Measurements from ENCODE around the gene TSPEAR. TPM values are rescaled to one million over a fixed set of nuclear protein-coding genes. Genes with fewer than 3 reads are reported as not detected.

TSPEAR gene
- total RNA-seq, 2 experiments from 2014 or later = not detected

GRCh38 chr21:44618909-44619308 lies 92.5 kb downstream of the TSPEAR start:
- no peak for TF ChIP-seq CTCF (IDR thresholded peaks at IDR 0.05)
- Mint-ChIP-seq H3K4me3 (peak overlapping the region; percentile 13), H3K4me1 (ENCODE audit: low read depth) (peaks cover 41% of the 10 kb centered on the region), H3K9me3 (peaks cover 45% of the 10 kb centered on the region), H3K27ac (peak overlapping the region; percentile 81), H3K27me3 (no peaks in the 10 kb centered on the region), H3K36me3 (ENCODE audit: low read depth) (peaks cover 28% of the 10 kb centered on the region)
- intact Hi-C loops (cut with micrococcal nuclease) = no loop called here
- ChIA-PET POLR2A (interaction anchor here (0.6 to 1.1 kb wide), 3 partner anchors 12 to 462 kb away, joined by 3 to 4 read pairs (median 3); no protein-coding TSS in a partner anchor), CTCF (interaction anchor here (0.7 to 2.0 kb wide), 7 partner anchors 26 to 123 kb away, joined by 3 to 8 read pairs (median 4); no protein-coding TSS in a partner anchor)
- DNase-seq = peak; percentile 70
- peak; percentile 97 for ATAC-seq

- Mint-ChIP-seq H3K4me1 (ENCODE audit: low read depth) (peaks cover 41% of the 10 kb centered on the region), H3K36me3 (ENCODE audit: low read depth) (peaks cover 27% of the 10 kb centered on the region), H3K4me3 (peak overlapping the region; percentile 13), H3K27ac (peak overlapping the region; percentile 81), H3K9me3 (peaks cover 41% of the 10 kb centered on the region), H3K27me3 (no peaks in the 10 kb centered on the region)
- peak; percentile 24 for DNase-seq
- no peak for TF ChIP-seq CTCF (IDR thresholded peaks at IDR 0.05)
- ChIA-PET POLR2A (interaction anchor here (0.6 to 1.1 kb wide), 2 partner anchors 12 to 127 kb away, joined by 3 to 4 read pairs; no protein-coding TSS in a partner anchor), CTCF (interaction anchor here (1.0 to 2.0 kb wide), 6 partner anchors 27 to 124 kb away, joined by 3 to 8 read pairs (median 4); no protein-coding TSS in a partner anchor)
- intact Hi-C loops (cut with micrococcal nuclease) = no loop called here
- peak; percentile 55 for ATAC-seq
Measured at GRCh38 chr21:44618504-44618903, 92.9 kb downstream of the TSPEAR start.

- CTCF ChIA-PET = no interaction called here
- Mint-ChIP-seq H3K4me3 (no peak overlapping the region), H3K27me3 (no peaks in the 10 kb centered on the region), H3K4me1 (ENCODE audit: low read depth) (peaks cover 41% of the 10 kb centered on the region), H3K36me3 (ENCODE audit: low read depth) (peaks cover 20% of the 10 kb centered on the region), H3K27ac (no peak overlapping the region), H3K9me3 (peaks cover 28% of the 10 kb centered on the region)
- intact Hi-C loops (cut with micrococcal nuclease) = no loop called here
- no peak for TF ChIP-seq CTCF (IDR thresholded peaks at IDR 0.05)
- POLR2A ChIA-PET = no interaction called here
- ATAC-seq (no peak), DNase-seq (no peak)
Measured at GRCh38 chr21:44617071-44617501, 94.3 kb downstream of the TSPEAR start.

- ChIA-PET POLR2A (interaction anchor here (0.6 kb wide), 1 partner anchor 307 kb away, joined by 3 read pairs; no protein-coding TSS in a partner anchor), CTCF (no interaction called here)
- Mint-ChIP-seq H3K27ac (no peak overlapping the region), H3K9me3 (peaks cover 26% of the 10 kb centered on the region), H3K4me3 (no peak overlapping the region), H3K4me1 (ENCODE audit: low read depth) (peaks cover 41% of the 10 kb centered on the region), H3K36me3 (ENCODE audit: low read depth) (peaks cover 20% of the 10 kb centered on the region), H3K27me3 (no peaks in the 10 kb centered on the region)
- TF ChIP-seq CTCF (IDR thresholded peaks at IDR 0.05) = no peak
- ATAC-seq (no peak), DNase-seq (no peak)
- intact Hi-C loops (cut with micrococcal nuclease) = no loop called here
Measured at GRCh38 chr21:44616591-44616926, 94.8 kb downstream of the TSPEAR start.

GRCh38 chr21:44615911-44616590 lies 95.3 kb downstream of the TSPEAR start:
- Mint-ChIP-seq H3K27me3 (no peaks in the 10 kb centered on the region), H3K4me3 (no peak overlapping the region), H3K9me3 (peaks cover 30% of the 10 kb centered on the region), H3K27ac (no peak overlapping the region), H3K36me3 (ENCODE audit: low read depth) (peaks cover 20% of the 10 kb centered on the region), H3K4me1 (ENCODE audit: low read depth) (peaks cover 41% of the 10 kb centered on the region)
- ChIA-PET CTCF (no interaction called here), POLR2A (interaction anchor here (0.6 kb wide), 1 partner anchor 308 kb away, joined by 3 read pairs; no protein-coding TSS in a partner anchor)
- no peak for ATAC-seq
- intact Hi-C loops (cut with micrococcal nuclease) = no loop called here
- no peak for DNase-seq
- TF ChIP-seq CTCF (IDR thresholded peaks at IDR 0.05) = no peak
